Lung (tissue), 13 donors: ENCODE measurements around the gene HMOX1. TPM values are rescaled to one million over a fixed set of nuclear protein-coding genes. Genes with fewer than 3 reads are reported as not detected.

Experiments
- ATAC-seq: fragments of 200-7000 bp; cut with Tn5 transposase; one replicate; pipeline ENCODE4 v1.9.1; 2020; ENCODE audit warnings: moderate number of reproducible peaks; ENCODE audit not compliant: insufficient read depth, low FRiP score
- DNase-seq, 3 donors: peaks; one replicate each; pipeline ENCODE4 v3.0.0-alpha.2; 2013 to 2017
- H3K27ac ChIP-seq, 2 donors: one replicate each; pipeline ENCODE4 v1.5.1; 2013; ENCODE audit warnings: mild to moderate bottlenecking in 2 of 2, moderate library complexity in 2 of 2, control low read depth in 1 of 2, inconsistent platforms in 1 of 2, low read depth in 1 of 2, low read length in 1 of 2
- H3K27me3 ChIP-seq, 3 donors: one replicate each; pipeline ENCODE4 v1.5.1; 2013; ENCODE audit warnings: low read length in 2 of 3; ENCODE audit not compliant: control insufficient read depth in 3 of 3, insufficient read depth in 3 of 3
- H3K36me3 ChIP-seq, 4 donors: one replicate each; pipeline ENCODE4 v1.5.1; 2013; ENCODE audit warnings: low read length in 4 of 4, mild to moderate bottlenecking in 1 of 4, moderate library complexity in 1 of 4; ENCODE audit not compliant: control insufficient read depth in 4 of 4, insufficient read depth in 4 of 4
- H3K4me1 ChIP-seq, 5 donors: one replicate each; pipeline ENCODE4 v1.5.1; 2013; ENCODE audit warnings: low read length in 5 of 5, mild to moderate bottlenecking in 2 of 5, moderate library complexity in 1 of 5; ENCODE audit not compliant: control insufficient read depth in 5 of 5, insufficient read depth in 5 of 5
- H3K4me3 ChIP-seq: one replicate; pipeline ENCODE4 v1.5.1; 2013; ENCODE audit warnings: mild to moderate bottlenecking, control low read depth, moderate library complexity
- H3K9ac ChIP-seq, 2 donors: one replicate each; pipeline ENCODE4 v1.5.1; 2013; ENCODE audit warnings: low read length in 2 of 2, control low read depth in 1 of 2; ENCODE audit not compliant: insufficient read depth in 1 of 2
- H3K9me3 ChIP-seq, 4 donors: one replicate each; pipeline ENCODE4 v1.5.1; 2013; ENCODE audit warnings: low read length in 3 of 4, mild to moderate bottlenecking in 1 of 4, moderate library complexity in 1 of 4; ENCODE audit not compliant: control insufficient read depth in 4 of 4, insufficient read depth in 3 of 4
- CTCF ChIP-seq: IDR thresholded peaks from 2 replicates; pipeline ENCODE4 v1.5.1; 2012; ENCODE audit warnings: mild to moderate bottlenecking; ENCODE audit errors: control extremely low read depth, extremely low read depth
- WGBS, 2 donors: extraction: QIAGEN DNeasy Blood & Tissue Kit; methylation state at CpG; one replicate each; pipeline ENCODE4 v1.1.7; 2013; 5-methylcytosine and 5-hydroxymethylcytosine counted together
- polyA plus RNA-seq, 2 donors: library from polyadenylated mRNA; stranded (reverse); fragments of 200-250 nt; gene quantifications; one replicate each; pipeline ENCODE4 v1.2.1, GENCODE V29; 2013
- small RNA-seq: library from RNA; depleted of rRNA; stranded (forward); fragments of <200 nt; gene quantifications from one replicate; pipeline ENCODE3, GENCODE V24; 2014; ENCODE audit warnings: low replicate concordance
- total RNA-seq, 2 donors: library from RNA; depleted of rRNA in 1 of 2; stranded (reverse); fragments of >200 nt in 1 of 2; gene quantifications; one replicate each; pipeline ENCODE4 v1.2.1, GENCODE V29; 2014 to 2021
- donor health status: control.
- donor health status: control.
- donor health status: Bipolar disorder and iron deficiency.
- donor health status: healthy.
- donor health status: DM: yes; HTN: yes; CAD: no.

Gene HMOX1
- total and polyA plus RNA-seq, 4 donors = 59.9 to 930 (median 135) TPM

GRCh38 chr22:35443338-35443737, 62.4 kb downstream of the HMOX1 start:
- H3K36me3 ChIP-seq = peaks cover 0 to 3% (median 1%) of the 10 kb centered on the region in 4 donors
- no peaks in the 10 kb centered on the region for H3K9me3 ChIP-seq
- H3K4me1 ChIP-seq = peaks cover 0 to 9% (median 6%) of the 10 kb centered on the region in 5 donors
- WGBS, 2 donors = 68 to 86% methylated on average over 6 of the region's 6 CpGs
- ATAC-seq (no peak), DNase-seq (no peak)
- no peak overlapping the region for H3K27ac ChIP-seq
- H3K9ac ChIP-seq = no peak overlapping the region
- no peaks in the 10 kb centered on the region for H3K27me3 ChIP-seq
- H3K4me3 ChIP-seq = no peak overlapping the region
- no peak for TF ChIP-seq CTCF

Small RNAs within 50 kb of the gene (small RNA-seq; reads per million reads assigned to genes)
- 5.3 reads per million, percentile 94 among the genes with 10 or more reads in this experiment for gene MIR3909
- gene MIR6069 = not detected

Other genes with a start within 250 kb of the HMOX1 start
- 10 to 100 TPM; 14.7 to 24.5 TPM for gene HMGXB4, start 123.6 kb upstream of the HMOX1 start, total RNA-seq
- 1 to 10 TPM; 7.6 to 10.0 TPM for gene HMGXB4, start 123.6 kb upstream of the HMOX1 start, polyA plus RNA-seq
- gene TOM1, start 81.2 kb upstream of the HMOX1 start, total RNA-seq = 10 to 100 TPM; 53.4 to 80.8 TPM
- gene TOM1, start 81.2 kb upstream of the HMOX1 start, polyA plus RNA-seq = 100 to 1,000 TPM in 1 of 2 donors, 10 to 100 TPM in 1; 64.4 to 131 TPM
- 10 to 100 TPM; 31.1 to 43.1 TPM for gene MCM5, start 19.0 kb downstream of the HMOX1 start, total RNA-seq
- 10 to 100 TPM; 17.6 to 20.7 TPM for gene MCM5, start 19.0 kb downstream of the HMOX1 start, polyA plus RNA-seq
- gene RASD2, start 159.7 kb downstream of the HMOX1 start, total RNA-seq = 1 to 10 TPM in 1 of 2 donors, under 1 TPM in 1; 0.14 to 1.1 TPM
- gene RASD2, start 159.7 kb downstream of the HMOX1 start, polyA plus RNA-seq = under 1 TPM; 0.40 to 0.47 TPM
- gene MB, start 236.2 kb downstream of the HMOX1 start, total RNA-seq = 1 to 10 TPM; 1.5 to 2.0 TPM
- gene MB, start 236.2 kb downstream of the HMOX1 start, polyA plus RNA-seq = 1 to 10 TPM; 1.3 to 3.1 TPM